Fibroblast of the aortic adventitia (primary cell): ENCODE results near the gene LTN1. TPM values are rescaled to one million over a fixed set of nuclear protein-coding genes. Genes with fewer than 3 reads are reported as not detected.
"Not testable (repeated sequence)": the region's sequence is repeated elsewhere in the genome, so short reads cannot be mapped to it uniquely, and the experiment has no call there.

Experiments
- DNase-seq: peaks from one replicate; pipeline ENCODE4 v3.0.0-alpha.2; 2010; ENCODE audit warnings: low read depth
- H3K4me3 ChIP-seq: 2 replicates; pipeline ENCODE4 v1.5.1; 2011; ENCODE audit warnings: low read depth, mild to moderate bottlenecking, control low read depth, low read length, moderate library complexity
- total RNA-seq: library from RNA; depleted of rRNA; stranded (reverse); fragments of >200 nt; gene quantifications from 2 replicates; pipeline ENCODE4 v1.2.3, GENCODE V29; 2012; ENCODE audit warnings: low replicate concordance
- TF ChIP-seq, protein P1 (sequence below): IDR thresholded peaks from 2 replicates; pipeline ENCODE4 v1.5.1; 2011; ENCODE audit warnings: mild to moderate bottlenecking, low read length, control low read depth, inconsistent platforms; ENCODE audit not compliant: insufficient read depth

LTN1 gene
- total RNA-seq, 1 donor = 35.2 TPM

DNA sequence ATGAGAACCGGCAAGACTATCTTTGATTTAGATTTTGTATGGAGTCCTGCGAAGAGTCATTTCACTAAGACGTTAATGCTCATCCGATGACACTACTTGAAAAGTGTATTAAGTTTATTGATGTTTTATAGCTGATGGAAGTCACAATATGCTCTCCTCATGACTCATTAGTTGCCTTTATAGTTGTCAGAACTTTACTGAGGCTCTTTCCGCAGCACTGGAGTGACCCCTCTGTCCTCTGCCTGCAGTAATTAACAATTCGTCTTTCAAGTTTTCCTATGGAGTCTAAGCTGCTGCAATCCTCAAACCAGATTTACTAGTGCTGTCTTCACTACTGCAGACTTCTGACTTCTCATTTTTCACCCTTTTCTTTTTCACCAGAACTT is 32.6 kb upstream of the LTN1 start:
- no peak for DNase-seq
- TF ChIP-seq, protein P1, sequence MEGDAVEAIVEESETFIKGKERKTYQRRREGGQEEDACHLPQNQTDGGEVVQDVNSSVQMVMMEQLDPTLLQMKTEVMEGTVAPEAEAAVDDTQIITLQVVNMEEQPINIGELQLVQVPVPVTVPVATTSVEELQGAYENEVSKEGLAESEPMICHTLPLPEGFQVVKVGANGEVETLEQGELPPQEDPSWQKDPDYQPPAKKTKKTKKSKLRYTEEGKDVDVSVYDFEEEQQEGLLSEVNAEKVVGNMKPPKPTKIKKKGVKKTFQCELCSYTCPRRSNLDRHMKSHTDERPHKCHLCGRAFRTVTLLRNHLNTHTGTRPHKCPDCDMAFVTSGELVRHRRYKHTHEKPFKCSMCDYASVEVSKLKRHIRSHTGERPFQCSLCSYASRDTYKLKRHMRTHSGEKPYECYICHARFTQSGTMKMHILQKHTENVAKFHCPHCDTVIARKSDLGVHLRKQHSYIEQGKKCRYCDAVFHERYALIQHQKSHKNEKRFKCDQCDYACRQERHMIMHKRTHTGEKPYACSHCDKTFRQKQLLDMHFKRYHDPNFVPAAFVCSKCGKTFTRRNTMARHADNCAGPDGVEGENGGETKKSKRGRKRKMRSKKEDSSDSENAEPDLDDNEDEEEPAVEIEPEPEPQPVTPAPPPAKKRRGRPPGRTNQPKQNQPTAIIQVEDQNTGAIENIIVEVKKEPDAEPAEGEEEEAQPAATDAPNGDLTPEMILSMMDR = no peak
- peak overlapping the region; percentile 99 for H3K4me3 ChIP-seq

DNA sequence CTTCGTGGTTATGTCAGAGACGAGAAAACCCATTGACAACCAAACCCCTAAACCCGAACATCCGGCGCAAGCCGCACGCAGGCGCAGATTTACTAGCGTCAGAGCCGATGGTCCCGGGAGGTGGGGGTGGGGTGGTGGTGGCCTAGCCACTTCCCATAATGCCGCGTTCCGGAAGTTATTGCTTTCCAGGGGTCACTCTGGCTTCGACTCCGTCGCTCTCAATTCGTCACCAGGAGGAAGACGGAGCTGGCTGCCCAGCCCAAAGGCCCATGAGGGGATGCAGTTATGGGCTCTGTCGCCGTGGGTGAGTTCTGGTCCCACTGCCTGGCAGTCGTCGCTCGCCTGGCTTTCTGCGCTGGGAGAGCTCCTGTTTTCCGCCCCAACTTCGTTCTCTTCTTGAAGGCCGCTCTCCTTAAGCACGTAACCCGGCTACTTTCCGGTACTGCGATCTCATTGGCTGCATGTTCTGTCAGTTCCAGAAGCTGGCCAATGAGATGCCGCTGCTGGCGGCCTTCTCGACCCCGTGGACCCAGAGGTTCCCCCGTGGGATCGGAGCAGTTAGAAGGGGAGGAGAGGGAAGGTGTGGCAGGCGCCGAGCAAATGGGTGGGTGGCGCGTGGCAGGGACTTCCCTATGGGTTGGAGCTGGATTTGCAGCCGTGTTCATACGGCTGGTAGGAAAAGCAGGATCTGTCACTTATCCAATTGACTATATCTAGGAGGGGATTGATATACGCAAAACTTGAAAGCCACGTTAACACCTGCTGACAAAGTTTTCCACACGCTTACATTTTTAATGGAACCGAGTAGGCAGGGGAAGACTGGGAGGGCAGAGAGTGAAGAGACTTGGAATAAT is 32.0 kb upstream of the LTN1 start, which contains the start of gene USP16:
TSS of gene USP16 (plus strand) at position 195 of the 854 bp plus-strand sequence. CDS start 3,246 bp downstream, outside the sequence.
- DNase-seq = peak; percentile 100
- TF ChIP-seq, protein P1 = peak; percentile 32
- H3K4me3 ChIP-seq = peak within 1 kb of the TSS; percentile 99

DNA sequence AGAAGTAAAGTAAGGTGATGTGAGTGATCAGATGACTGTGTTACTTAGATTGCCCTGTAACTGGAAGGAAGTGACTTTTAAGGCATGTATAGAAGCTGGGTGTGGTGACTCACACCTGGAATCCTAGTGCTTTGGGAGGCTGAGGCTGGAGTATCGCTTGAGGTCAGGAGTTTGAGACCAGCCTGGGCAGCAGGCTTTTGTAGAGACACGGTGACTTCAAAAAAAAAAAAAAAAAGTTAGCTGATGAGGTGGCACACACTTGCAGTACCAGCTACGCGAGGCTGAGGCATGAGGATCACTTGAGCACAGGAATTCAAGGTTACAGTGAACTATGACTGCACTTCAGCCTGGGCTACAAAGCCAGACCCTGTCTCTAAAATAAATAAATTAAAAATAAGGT is 29.5 kb upstream of the LTN1 start:
- TF ChIP-seq, protein P1 = no peak
- no peak overlapping the region for H3K4me3 ChIP-seq
- DNase-seq = no peak

DNA sequence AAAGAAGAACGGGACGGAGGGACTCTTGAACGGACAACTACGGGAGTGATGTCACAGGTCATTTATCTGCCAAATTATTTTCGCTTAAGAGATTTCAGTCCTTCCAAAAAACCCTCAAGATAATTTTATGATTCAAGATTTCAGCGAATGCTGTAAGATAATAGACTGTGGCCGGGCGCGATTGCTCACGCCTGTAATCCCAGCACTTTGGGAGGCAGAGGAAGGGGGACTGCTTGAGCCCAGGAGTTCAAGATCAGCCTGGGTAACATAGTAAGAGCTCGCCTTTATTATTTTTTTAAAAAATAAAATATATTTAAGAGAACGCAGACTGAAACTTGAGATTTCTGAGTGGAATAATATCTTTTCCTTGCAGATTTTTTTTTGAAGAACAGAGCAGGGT is 25.9 kb upstream of the LTN1 start:
- TF ChIP-seq, protein P1 = no peak
- peak overlapping the region; percentile 84 for H3K4me3 ChIP-seq
- DNase-seq = peak; percentile 56

DNA sequence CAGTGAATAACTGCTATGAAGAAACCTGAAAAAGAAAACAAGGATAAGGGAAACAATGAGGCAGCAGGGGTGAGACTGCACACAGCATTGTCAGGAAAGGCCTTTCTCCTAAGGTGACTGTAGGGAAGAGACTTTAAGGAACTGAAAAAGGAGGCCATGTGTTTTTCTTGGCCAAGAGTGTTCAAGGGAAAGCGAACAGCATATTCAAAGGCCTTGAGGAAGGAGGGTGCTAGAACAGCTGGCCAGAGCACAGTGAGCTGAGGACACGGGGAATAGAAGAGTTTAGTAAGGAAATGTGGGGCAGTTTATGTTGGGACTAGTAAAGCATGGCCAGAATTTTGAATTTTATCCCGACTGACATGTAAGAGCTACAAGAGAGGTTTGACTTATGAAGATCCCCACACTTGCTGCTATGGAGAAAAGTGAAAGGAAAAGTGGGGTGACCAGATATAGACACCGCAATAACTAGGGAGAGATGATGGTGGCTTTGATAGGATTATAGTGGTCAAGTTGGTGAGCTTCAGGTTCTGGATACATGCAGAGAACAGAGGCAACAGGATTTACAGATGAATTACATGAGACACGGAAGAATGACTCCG is 25.1 kb upstream of the LTN1 start:
- TF ChIP-seq, protein P1 = no peak
- DNase-seq = no peak
- H3K4me3 ChIP-seq = peak overlapping the region; percentile 84

DNA sequence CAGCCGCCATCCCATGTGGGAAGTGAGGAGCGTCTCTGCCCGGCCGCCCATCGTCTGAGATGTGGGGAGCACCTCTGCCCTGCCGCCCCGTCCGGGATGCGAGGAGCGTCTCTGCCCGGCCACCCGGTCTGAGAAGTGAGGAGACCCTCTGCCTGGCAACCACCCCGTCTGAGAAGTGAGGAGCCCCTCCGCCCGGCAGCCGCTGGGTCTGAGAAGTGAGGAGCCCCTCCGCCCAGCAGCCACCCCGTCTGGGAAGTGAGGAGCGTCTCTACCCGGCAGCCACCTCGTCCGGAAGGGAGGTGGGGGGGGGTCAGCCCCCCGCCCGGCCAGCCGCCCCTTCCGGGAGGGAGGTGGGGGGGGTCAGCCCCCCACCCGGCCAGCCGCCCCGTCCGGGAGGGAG is 18.6 kb upstream of the LTN1 start:
- not testable (repeated sequence) for DNase-seq, H3K4me3 ChIP-seq

DNA sequence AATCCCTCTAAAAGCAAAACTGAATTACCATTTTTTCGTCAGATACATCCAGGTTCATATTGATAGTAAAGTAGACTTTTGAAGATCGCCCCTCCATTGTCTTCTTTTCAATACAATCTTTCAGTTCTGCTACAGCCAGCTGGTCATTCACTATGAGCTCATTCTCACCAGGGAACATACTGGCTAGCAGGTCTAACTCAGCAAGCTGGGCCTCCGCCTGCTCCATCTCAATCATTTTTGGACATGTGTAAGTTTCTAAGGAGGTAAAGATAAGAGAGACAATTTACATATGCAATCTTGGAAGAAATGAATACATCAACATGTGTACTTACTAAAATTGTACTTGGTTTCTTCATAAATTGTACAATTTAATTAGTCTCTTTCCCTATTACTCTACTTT is 15.7 kb upstream of the LTN1 start:
- no peak overlapping the region for H3K4me3 ChIP-seq
- DNase-seq = no peak
- TF ChIP-seq, protein P1 = no peak
